ENCODE measurements around the gene ZRSR2.
"Not testable (repeated sequence)": the region's sequence is repeated elsewhere in the genome, so short reads cannot be mapped to it uniquely, and the experiment has no call there.

Gene ZRSR2

GRCh38 chrX:15797707-15798106 lies 7.4 kb downstream of the ZRSR2 start:
- no peak for DNase-seq (ENCODE audit: low spot score)

- DNase-seq (ENCODE audit: low spot score) = no peak
These were observed 14.3 kb downstream of the ZRSR2 start for GRCh38 chrX:15804563-15804962.

GRCh38 chrX:15808254-15808653 lies 18.0 kb downstream of the ZRSR2 start:
- DNase-seq (ENCODE audit: low spot score) = no peak

GRCh38 chrX:15812192-15812938 lies 22.1 kb downstream of the ZRSR2 start:
- no peak for DNase-seq (ENCODE audit: low spot score)

- no peak for DNase-seq (ENCODE audit: low spot score)
These were observed 23.1 kb downstream of the ZRSR2 start for GRCh38 chrX:15813416-15813815.

GRCh38 chrX:15814771-15815365 lies 24.6 kb downstream of the ZRSR2 start:
- no peak for DNase-seq (ENCODE audit: low spot score)

GRCh38 chrX:15815779-15816437 lies 25.6 kb downstream of the ZRSR2 start:
- DNase-seq (ENCODE audit: low spot score) = peak; percentile 40

GRCh38 chrX:15816438-15816809 lies 26.1 kb downstream of the ZRSR2 start:
- no peak for DNase-seq (ENCODE audit: low spot score)

- peak; percentile 55 for DNase-seq (ENCODE audit: low spot score)
These were observed 26.6 kb downstream of the ZRSR2 start for GRCh38 chrX:15816886-15817285.

- DNase-seq (ENCODE audit: low spot score) = no peak
These were observed 30.1 kb downstream of the ZRSR2 start for GRCh38 chrX:15820106-15821073.

GRCh38 chrX:15822922-15823321 lies 32.6 kb downstream of the ZRSR2 start:
- DNase-seq (ENCODE audit: low spot score) = no peak

GRCh38 chrX:15825936-15826335 lies 35.7 kb downstream of the ZRSR2 start:
- no peak for DNase-seq (ENCODE audit: low spot score)

GRCh38 chrX:15829217-15829616 lies 38.9 kb downstream of the ZRSR2 start:
- DNase-seq (ENCODE audit: low spot score) = no peak

- not testable (repeated sequence) for DNase-seq (ENCODE audit: low spot score)
These were observed 41.1 kb downstream of the ZRSR2 start for GRCh38 chrX:15831347-15831746.

- DNase-seq (ENCODE audit: low spot score) = no peak
These were observed 43.8 kb downstream of the ZRSR2 start for GRCh38 chrX:15834053-15834452.

- DNase-seq (ENCODE audit: low spot score) = no peak
These were observed 44.7 kb downstream of the ZRSR2 start for GRCh38 chrX:15834827-15835595.

- DNase-seq (ENCODE audit: low spot score) = no peak
These were observed 47.7 kb downstream of the ZRSR2 start for GRCh38 chrX:15838017-15838416.

- DNase-seq (ENCODE audit: low spot score) = no peak
These were observed 51.7 kb downstream of the ZRSR2 start for GRCh38 chrX:15841853-15842516.

- DNase-seq (ENCODE audit: low spot score) = no peak
These were observed 53.7 kb downstream of the ZRSR2 start for GRCh38 chrX:15843960-15844359.

- DNase-seq (ENCODE audit: low spot score) = no peak
These were observed 58.3 kb downstream of the ZRSR2 start for GRCh38 chrX:15848576-15848975.

- no peak for DNase-seq (ENCODE audit: low spot score)
These were observed 59.3 kb downstream of the ZRSR2 start for GRCh38 chrX:15849555-15849954.

All from CD4-positive, alpha-beta T cell treated with Interleukin-15 for 4 hours (primary cell).